HG03432 (cell line): ENCODE measurements around the gene PTK6.

Source experiments
- ATAC-seq: cut with Tn5 transposase; IDR thresholded peaks from one replicate; pipeline ENCODE4 v1.9.1; 2021; ENCODE audit warnings: mild to moderate bottlenecking, moderate library complexity; ENCODE audit not compliant: unreplicated experiment

The PTK6 gene

GRCh38 chr20:63532449-63532971 is 4.7 kb downstream of the PTK6 start:
- no peak for ATAC-seq

- no peak for ATAC-seq
Measured at GRCh38 chr20:63531686-63532448, 5.3 kb downstream of the PTK6 start.

- ATAC-seq: no peak
Measured at GRCh38 chr20:63530788-63531160, 6.4 kb downstream of the PTK6 start.

- no peak for ATAC-seq
Measured at GRCh38 chr20:63529861-63530787, 7.1 kb downstream of the PTK6 start.

GRCh38 chr20:63529180-63529860 is 7.9 kb downstream of the PTK6 start:
- ATAC-seq: no peak

GRCh38 chr20:63527184-63527583 is 10.0 kb downstream of the PTK6 start:
- ATAC-seq: no peak

GRCh38 chr20:63525971-63526370 is 11.2 kb downstream of the PTK6 start:
- no peak for ATAC-seq

- ATAC-seq: no peak
Measured at GRCh38 chr20:63525185-63525584, 12.0 kb downstream of the PTK6 start.

GRCh38 chr20:63522981-63523611 is 14.1 kb downstream of the PTK6 start:
- no peak for ATAC-seq

GRCh38 chr20:63522091-63522868 is 14.9 kb downstream of the PTK6 start:
- ATAC-seq: no peak

GRCh38 chr20:63521602-63522001 is 15.6 kb downstream of the PTK6 start:
- no peak for ATAC-seq

GRCh38 chr20:63520934-63521601 is 16.1 kb downstream of the PTK6 start:
- peak; percentile 54 for ATAC-seq

- ATAC-seq: peak; percentile 74
Measured at GRCh38 chr20:63520504-63520933, 16.7 kb downstream of the PTK6 start, which contains the start of gene PPDPF. TSS of gene PPDPF (plus strand) at chr20:63520765. CDS start at chr20:63521309, 544 bp downstream.

GRCh38 chr20:63519668-63520503 is 17.3 kb downstream of the PTK6 start:
- ATAC-seq: peak; percentile 53

GRCh38 chr20:63518946-63519667 is 18.1 kb downstream of the PTK6 start:
- no peak for ATAC-seq

- ATAC-seq: no peak
Measured at GRCh38 chr20:63518351-63518861, 18.8 kb downstream of the PTK6 start.
